Measurements from ENCODE around the gene DAPK1.

DAPK1 gene

DNA sequence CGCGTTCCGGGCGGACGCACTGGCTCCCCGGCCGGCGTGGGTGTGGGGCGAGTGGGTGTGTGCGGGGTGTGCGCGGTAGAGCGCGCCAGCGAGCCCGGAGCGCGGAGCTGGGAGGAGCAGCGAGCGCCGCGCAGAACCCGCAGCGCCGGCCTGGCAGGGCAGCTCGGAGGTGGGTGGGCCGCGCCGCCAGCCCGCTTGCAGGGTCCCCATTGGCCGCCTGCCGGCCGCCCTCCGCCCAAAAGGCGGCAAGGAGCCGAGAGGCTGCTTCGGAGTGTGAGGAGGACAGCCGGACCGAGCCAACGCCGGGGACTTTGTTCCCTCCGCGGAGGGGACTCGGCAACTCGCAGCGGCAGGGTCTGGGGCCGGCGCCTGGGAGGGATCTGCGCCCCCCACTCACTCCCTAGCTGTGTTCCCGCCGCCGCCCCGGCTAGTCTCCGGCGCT, at the start of gene DAPK1:
Gene DAPK1 (plus strand): TSS at position 264 of the 442 bp plus-strand sequence. CDS start 1,211 bp downstream, outside the sequence.
- DNase-seq (ENCODE audit: low read depth, low spot score), result peak; percentile 85

DNA sequence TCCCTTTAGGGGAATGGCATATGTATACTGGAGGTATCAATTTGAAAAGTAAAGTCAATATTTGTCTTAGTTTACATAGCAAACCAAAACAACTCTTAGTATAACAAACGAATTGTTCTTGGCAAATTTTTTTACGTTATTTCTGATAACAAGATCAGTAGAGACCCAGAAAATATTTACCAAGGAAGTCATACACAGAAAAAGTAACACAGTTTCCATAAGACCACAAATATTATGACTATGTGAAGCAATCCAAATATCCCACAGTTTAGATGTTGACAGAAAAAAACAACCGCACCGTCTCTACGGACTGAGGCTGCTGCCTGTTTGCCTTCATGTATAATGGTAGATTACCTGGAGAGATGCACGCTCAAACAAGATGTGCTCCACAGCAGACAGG, 46.5 kb upstream of the DAPK1 start:
- DNase-seq (ENCODE audit: low read depth, low spot score), result no peak

DNA sequence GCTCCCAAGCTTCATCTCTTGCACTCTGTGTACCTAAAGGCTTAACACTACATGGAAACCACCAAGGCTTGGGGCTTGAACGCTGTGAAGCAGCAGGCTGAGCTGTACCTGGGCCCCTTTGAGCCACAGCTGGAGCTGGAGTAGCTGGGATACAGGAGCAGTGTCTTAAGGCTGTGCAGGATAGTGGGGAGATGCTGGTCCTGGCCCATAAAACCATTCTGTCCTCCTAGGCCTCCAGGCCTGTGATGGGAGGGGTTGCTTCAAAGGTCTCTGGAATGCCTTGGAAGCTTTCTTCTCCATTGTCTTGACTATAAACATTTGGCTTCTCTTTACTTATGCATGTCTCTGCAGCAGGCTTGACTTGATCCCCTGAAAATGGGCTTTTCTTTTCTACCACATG, 42.3 kb upstream of the DAPK1 start:
- no peak for DNase-seq (ENCODE audit: low read depth, low spot score)

DNA sequence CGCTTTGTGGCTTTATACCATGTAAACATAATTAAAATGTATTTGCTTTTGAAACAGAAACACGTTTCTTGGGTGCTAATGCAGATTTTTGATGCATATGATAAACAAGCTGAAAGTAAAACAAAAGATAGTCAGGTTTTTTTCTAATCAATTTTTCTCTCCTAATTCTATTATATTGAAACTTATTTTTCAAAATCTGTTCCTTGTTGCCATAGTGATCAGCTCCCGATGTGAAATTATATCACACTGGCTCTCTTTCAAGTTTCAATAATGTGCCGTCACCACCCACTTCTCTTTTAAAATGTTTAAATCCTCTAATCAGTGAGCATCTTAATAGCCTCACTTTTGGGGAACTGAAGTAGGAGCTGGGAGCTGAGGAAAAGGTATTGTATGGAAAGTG, 36.4 kb upstream of the DAPK1 start:
- no peak for DNase-seq (ENCODE audit: low read depth, low spot score)

DNA sequence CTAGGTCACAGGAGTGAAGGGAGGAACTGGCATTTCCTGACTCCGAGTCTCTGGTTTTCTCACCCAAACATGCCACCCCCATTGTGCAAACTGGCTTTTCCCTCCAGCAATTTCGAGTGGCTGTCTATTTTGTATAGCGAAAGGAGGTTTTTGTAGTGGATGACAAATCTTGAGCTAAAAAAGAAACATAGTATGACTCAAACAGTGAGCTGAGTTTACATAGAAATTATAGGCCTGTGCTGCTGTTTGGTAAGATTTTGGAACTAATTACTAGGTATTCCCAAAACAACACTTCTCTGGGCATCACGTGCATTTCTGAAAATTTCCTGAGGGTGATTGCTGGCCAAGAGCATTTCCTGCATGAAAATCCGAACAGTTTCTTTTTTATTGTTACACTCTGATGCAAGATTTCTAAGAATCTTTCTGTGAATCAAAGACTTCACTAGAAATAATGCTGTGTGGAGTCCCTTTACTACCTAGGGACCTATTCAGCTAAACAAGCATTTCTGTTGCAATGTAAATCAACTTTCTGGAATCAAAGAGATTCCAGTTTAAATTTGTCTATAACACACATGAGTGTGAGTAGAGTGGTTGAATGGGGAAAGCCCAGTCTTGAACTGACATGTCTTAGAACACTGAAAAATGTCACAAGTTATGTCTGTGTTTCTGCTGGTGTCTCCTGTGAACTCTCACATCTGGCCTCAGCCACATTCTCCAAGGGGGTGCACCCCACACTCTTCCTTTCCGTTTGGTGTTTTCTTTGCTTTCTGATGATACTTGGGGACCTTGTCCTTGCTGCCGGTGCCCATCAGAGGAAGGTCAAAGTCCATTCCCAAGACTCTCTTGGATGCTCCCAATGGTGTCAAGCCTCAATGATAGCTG, 33.3 kb upstream of the DAPK1 start:
- DNase-seq (ENCODE audit: low read depth, low spot score), result peak; percentile 11

DNA sequence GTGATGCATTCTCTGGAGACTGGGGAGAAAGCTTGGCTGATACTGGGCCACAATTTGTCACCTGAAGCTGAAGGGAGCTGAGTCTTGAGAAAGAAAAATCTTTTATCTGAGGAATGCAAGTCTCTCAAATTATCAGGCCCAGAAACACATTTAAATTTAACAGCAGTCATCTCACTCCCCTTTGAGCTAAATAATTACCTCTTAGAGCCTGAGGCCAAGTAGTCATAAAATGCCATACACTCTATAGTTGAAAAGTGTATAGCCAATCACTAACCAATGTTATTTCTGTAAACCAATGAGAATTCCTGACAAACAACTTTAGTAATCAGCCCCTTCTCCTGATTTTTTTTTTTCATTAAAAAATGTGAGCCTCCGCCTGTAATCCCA, 32.7 kb upstream of the DAPK1 start:
- DNase-seq (ENCODE audit: low read depth, low spot score), result no peak

DNA sequence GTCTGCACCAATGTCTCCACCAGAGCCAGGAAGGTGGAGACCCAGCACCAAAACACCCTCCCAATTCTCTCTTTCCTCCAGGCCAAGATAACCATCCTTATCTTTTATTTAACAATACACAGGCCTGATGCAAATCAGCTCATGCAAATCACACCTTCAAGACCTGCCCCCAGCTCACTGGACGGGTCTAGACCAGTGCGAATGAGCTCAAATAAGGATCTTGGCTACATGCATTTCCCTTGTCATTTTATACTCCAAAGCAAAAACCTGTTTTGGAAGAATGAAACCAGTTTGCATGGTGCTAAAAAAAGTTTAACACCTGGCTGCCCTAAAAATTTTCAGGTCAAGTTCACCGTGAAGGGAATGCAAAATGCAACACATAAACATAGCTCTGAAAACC, 31.9 kb upstream of the DAPK1 start:
- DNase-seq (ENCODE audit: low read depth, low spot score), result no peak

DNA sequence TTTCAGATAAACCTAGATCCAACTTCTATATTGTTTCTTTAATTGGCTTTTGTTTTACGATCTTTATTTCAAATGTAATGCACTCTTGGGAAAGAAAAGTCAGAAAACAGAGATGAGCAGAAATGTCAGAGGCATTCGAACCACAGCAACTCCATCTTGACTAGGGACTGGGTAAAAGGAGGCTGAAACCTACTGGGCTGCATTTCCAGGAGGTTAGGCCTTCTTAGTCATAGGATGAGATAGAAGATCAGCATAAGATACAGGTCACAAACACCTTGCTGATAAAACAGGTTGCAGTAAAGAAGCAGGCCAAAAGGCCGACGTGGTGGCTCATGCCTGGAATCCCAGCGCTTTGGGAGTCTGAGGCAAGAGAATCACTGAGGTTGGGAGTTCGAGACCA, 30.5 kb upstream of the DAPK1 start:
- DNase-seq (ENCODE audit: low read depth, low spot score), result no peak

DNA sequence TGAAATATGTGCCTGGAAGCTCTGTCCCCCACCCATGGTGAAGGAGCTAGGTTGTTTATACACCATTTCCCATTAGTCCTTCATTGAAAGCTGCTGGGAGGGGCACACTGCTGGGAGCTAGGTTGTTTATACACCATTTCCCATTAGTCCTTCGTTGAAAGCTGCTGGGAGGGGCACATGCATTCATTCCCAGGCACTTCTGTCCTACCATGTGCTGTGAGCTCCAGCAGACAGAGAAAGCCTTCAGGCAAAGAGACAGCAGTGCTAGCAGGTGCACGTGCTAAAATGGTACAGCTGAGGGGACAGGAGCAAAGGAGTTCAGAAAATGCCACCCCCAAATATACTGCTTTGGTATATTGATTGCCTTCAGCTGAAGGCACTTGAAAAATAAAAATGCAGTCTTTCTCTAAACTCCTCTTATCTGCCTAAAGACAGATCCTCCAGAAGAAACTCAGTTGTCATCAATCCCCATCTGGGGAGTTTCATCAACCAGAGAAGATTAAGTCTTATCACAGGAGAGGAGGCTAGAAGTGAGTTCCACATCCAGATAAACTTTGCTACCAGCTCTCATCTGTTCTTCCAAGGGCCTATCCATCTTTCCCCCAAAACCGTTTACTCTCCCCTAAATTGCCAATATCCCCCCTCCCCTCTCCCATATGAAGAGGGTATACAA, 27.7 kb upstream of the DAPK1 start:
- DNase-seq (ENCODE audit: low read depth, low spot score), result no peak

DNA sequence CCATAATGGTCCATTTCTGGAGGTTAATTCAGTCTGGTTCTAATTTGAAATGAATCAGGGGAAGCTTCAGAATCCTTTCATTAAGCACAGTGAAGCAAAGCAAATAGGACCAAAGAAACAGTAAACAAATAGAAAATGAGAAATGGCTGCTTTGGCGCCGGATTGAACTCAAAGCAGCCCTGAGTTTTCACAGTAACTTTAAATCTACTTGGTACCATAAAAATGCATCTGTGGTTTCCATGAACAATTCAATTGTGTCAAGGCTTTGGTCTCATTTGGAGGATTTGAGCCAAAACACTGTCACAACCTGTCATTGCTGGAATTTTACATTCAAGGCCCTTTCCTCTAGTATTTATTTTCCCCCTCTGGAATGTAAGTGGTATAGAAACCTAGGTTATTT, 25.9 kb upstream of the DAPK1 start:
- DNase-seq (ENCODE audit: low read depth, low spot score), result peak; percentile 81

DNA sequence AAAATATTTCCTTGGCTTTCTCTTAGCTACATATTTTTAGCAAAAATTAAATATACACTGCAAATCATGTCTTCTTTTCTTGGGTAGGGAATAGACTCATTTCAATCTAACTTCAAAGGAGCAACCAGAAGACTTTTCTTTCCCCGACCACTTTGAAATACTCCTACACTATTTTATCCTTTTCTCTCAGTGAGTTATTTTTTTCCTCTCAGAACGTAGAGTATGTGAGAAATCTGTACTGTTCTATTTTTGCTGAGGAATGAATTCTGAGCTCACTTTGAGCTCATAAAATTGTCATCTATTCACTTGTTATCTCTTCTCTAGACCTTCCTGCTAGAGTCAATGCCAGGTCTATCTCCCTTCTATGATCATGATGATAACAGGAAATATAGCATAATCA, 22.2 kb upstream of the DAPK1 start:
- no peak for DNase-seq (ENCODE audit: low read depth, low spot score)

DNA sequence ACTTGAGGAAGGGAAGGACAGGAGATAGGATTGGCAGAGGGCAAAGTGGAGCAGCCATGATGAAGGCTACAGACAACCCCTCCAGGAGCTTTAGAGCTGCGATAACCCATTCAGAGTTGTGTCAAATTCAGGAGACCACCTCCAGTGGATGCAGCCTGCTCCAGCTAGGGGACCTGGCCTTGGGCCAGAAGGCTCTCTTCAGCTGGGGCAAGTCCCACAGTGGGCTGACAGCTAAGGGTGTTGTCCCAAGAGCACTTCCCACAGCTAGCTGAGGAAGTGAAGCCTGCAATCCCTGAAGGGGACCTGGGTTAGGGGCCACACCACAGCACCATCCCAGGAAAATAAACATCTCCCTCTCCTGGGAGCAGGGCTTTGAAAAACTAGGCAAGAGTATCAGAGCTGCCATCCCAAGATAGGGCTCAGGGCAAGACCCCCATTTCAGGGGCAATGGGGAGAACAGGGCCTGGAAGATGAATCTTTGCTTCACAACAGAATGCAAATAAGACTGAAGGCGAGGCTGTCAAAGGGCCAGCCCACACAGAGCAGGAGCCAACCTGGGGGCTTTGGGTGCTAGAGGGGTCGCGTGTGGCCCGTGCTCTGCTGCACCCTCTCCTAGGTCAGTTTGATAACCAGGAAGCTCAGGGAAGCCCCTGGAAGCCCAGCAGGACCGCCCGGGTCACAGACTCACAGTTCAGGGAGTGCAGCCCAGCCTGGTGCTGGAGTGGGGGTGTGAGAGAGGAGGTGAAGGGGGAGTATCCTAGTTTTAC, 19.3 kb upstream of the DAPK1 start:
- no peak for DNase-seq (ENCODE audit: low read depth, low spot score)

DNA sequence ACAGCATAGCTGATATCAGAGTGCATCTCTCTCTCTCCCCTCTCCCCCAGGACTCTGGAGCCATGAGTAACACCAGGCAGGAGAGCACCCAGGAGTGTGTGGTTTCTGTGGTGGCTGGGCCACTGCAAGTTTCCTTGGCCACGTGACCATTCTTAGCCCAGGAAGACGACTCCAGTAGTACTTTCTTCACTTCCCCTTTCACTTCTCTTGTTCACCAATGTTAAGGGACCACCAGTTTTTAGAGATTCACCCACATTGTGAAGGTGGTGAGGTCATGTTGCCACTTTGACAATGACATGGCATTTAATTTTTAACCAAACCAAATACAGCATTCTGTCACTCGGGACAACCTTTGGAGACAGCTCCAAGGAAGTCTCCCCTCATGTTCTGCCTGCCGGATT, 17.9 kb upstream of the DAPK1 start:
- DNase-seq (ENCODE audit: low read depth, low spot score), result peak; percentile 83

DNA sequence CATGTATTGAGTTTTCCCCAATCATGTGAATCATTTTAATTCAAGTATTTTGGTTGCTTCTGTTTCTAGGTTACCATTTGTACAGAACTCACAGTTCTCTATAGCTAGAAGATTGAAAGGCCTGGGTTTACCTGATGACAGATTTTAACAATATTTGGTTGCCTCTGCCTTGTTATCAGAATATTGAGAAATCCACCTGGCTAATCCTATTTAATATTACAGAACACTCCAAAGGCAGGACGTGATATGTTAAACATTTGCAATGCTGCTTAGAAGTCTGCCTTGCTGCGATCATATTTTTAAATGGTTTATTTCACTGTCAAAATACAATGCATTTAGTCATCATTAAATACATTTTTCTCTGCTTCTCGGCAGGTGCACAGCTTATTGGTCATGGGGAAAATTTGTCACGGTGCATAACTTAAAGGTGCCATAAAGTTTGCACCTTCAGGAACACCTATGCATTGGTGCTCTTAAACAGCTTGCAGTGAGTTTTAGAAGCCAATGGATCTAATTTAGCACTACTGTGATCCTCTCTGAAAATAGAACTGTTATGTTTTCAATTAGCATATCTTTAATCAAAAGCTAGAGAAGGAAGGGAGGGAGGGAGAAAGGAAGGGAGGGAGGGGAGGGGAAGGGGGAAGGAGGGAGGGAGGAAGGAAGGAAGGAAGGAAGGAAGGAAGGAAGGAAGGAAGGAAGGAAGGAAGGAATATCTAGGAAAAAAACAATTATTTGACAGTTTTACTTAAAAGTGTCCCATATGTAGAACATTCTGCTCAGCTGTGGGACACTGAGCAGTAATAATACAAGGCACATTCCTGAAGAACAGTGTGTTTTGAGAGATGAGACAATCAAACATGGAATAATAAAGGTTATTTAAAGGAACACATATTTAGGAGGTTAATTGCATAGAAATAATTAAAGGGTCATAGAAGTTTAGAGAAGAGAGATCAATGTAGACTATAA, 15.5 kb upstream of the DAPK1 start:
- DNase-seq (ENCODE audit: low read depth, low spot score), result no peak

DNA sequence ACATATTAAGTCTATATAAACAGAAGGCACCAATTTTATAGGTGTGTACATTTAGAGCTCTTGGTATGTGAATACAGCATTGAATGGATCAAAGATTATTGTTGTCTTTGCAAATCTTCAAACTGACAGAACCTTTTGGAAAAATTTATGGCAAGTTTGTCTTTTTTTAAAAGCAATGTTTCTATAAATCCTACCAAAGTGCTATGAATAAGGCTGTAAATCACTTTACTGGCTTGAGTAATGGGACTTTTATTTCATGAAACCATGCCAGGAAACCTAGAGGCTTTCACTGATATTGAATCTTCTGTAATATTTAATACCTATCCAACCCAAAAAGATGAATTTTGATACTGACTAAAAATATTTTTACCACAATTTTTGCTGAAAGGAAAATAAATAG, 7.4 kb upstream of the DAPK1 start:
- DNase-seq (ENCODE audit: low read depth, low spot score), result no peak

DNA sequence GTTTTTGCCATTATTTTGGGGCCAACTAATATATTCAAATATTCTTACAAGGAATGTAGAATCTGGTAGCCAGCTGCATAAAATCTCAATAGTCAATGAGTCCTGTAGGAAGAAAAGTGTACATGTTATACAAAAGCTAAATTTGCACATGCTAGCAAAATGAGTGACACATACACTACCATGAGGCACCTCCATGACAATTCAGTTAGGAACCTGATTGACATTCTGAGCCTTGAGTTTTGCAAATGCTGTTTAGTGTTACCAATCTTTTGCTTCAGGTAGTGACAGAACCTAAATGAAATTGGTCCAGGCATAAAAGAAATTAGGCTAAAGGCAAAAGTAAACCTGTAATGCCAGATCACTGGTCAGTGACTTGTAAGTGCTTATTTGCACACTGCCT, 6.8 kb upstream of the DAPK1 start:
- DNase-seq (ENCODE audit: low read depth, low spot score), result no peak

DNA sequence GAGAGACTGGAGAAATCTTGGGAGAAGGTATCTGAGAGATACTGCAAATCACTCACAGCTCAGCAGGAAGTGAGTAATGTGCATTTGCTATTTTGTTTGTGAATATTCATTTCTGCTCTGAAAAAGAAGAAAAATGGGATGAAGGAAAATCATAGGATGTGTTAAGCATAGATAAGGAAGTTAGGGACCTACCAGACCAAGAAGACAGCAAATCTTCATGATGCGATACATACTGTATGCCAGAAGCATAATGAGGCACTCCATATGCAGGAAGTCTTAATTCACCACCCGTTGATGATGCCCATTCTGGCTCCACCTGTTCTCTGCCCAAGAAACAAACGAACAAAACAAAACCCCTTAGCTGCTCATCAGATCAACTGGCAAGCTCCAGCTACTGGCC, 6.1 kb upstream of the DAPK1 start:
- DNase-seq (ENCODE audit: low read depth, low spot score), result no peak

DNA sequence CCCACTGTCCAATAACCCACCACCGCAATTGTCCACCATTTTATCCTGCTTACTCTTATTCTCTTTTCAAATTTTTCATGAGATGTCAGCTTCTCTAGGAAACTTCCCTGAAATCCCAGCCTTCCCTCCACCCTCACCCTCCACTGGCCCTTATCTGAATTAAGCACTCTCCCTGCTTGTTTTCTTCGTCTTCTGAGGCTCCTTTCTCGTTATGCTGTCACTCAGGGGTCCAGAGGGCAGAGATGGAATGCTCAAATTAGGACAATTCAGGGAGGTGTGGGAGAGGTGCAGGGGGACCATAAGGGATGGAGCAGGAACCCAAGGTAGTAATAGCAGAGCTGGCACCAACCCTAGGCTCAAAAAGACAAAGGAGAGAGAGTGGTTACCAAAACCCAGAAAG, 5.0 kb upstream of the DAPK1 start:
- DNase-seq (ENCODE audit: low read depth, low spot score), result no peak

DNA sequence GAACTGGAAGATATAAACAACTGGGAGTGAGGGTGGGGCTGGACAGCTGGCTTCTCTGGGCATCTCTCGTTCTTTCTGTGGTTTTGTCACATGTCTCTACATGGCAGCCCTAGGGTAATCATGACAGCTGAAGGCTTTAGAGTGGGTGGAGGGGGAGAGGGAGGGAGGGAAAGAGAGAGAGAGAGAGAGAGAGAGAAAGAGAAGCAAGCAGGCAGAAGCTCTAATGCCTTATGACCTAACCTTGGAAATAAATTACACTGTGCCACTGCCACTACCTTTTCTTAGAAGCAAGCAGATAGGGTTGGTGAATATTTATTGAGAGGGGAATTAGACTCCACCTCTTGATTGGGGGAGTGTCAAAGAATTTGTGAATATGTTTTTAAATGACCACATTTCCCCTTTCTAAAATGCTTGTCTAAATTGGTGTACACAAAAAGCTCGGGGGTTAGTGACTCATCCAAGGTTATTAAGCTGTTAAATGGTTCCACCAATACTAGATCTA, 2.6 kb upstream of the DAPK1 start:
- DNase-seq (ENCODE audit: low read depth, low spot score), result no peak

DNA sequence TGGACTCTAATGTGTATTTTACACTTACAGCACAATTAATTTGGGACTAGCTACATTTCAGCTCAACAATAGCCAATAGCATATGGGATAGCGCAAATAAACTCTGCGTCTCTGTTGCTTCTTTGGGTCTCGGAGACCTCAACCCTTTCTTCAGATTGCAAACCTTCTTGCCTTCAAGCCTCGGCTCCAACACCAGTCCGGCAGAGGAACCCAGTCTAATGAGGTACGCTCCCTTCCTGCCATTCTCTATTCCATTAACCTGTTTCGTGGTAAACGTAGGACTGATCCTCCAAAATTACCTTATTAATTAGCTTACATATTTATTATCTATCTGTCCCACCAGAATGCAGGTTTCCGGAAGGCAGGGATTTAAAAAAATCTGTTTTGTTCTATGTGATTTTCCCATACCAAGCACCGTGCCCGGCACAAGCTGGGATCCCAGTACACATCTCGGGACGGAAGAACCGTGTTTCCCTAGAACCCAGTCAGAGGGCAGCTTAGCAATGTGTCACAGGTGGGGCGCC, 525 bp upstream of the DAPK1 start:
- DNase-seq (ENCODE audit: low read depth, low spot score), result no peak
